Body of pancreas (tissue), 4 donors: ENCODE results near the gene MYBPC3.

Experiments used
- POLR2A ChIP-seq, 3 donors: fragments of 450-650 bp; IDR thresholded peaks; one replicate each; pipeline ENCODE4 v1.6.1; 2016; ENCODE audit warnings: antibody characterized with exemption in 3 of 3, mild to moderate bottlenecking in 2 of 3
- TF ChIP-seq, protein P1 (sequence below), 7 experiments: fragments of 450-650 bp in 4 of 7; fragments of 200-600 bp in 3 of 7; sonication (generic) in 3 of 7; IDR thresholded peaks; one replicate each; pipeline ENCODE4 v1.5.1; 2016 to 2019; ENCODE audit warnings: antibody characterized with exemption in 7 of 7

DNA sequence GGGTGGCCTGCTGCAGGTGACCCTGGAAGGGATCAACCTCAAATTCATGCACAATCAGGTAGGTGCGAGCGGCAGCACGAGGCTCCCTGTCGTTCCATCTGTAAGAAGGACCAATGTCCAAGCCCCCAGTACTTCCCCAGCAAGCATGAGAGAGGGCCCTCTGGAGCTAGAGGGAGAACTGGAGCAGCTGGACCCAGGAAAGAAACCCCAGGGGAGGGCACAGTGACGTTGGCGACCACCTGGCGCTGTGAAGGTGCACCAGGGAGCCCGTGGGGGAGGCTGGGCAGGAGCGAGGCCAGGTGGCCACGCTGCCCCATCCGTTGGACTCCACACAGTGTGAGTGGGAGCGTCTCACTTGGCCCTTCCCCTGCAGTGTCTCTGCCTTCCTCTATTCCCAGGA, 28.0 kb downstream of the MYBPC3 start:
- TF ChIP-seq, protein P1, sequence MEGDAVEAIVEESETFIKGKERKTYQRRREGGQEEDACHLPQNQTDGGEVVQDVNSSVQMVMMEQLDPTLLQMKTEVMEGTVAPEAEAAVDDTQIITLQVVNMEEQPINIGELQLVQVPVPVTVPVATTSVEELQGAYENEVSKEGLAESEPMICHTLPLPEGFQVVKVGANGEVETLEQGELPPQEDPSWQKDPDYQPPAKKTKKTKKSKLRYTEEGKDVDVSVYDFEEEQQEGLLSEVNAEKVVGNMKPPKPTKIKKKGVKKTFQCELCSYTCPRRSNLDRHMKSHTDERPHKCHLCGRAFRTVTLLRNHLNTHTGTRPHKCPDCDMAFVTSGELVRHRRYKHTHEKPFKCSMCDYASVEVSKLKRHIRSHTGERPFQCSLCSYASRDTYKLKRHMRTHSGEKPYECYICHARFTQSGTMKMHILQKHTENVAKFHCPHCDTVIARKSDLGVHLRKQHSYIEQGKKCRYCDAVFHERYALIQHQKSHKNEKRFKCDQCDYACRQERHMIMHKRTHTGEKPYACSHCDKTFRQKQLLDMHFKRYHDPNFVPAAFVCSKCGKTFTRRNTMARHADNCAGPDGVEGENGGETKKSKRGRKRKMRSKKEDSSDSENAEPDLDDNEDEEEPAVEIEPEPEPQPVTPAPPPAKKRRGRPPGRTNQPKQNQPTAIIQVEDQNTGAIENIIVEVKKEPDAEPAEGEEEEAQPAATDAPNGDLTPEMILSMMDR (IDR thresholded peaks at IDR 0.05): no peak
- TF ChIP-seq POLR2A (IDR thresholded peaks at IDR 0.05): no peak
